Body of pancreas (tissue), 4 donors: Measurements from ENCODE around the gene LRRC45. TPM values are rescaled to one million over a fixed set of nuclear protein-coding genes. Genes with fewer than 3 reads are reported as not detected.
"Not testable (repeated sequence)": the region's sequence is repeated elsewhere in the genome, so short reads cannot be mapped to it uniquely, and the experiment has no call there.

Source experiments
- ATAC-seq: fragments of 150-250 bp; one replicate; pipeline ENCODE4 v1.9.1; 2016
- DNase-seq, 4 donors: peaks; one replicate each; pipeline ENCODE4 v3.0.0-alpha.2; 2019
- H3K27ac ChIP-seq, 4 donors: fragments of 200-600 bp; sonication (generic); 1 replicate in 3 of 4; 2 replicates in 1 of 4; pipeline versions ENCODE4 v1.5.1 to v1.6.1; 2016 to 2019; ENCODE audit warnings: mild to moderate bottlenecking in 1 of 4, mixed read lengths in 1 of 4, moderate library complexity in 1 of 4
- H3K27me3 ChIP-seq, 2 donors: fragments of 200-600 bp; sonication (generic); one replicate each; pipeline ENCODE4 v1.6.0; 2016; ENCODE audit warnings: mild to moderate bottlenecking in 1 of 2
- H3K36me3 ChIP-seq, 2 donors: fragments of 200-600 bp; sonication (generic); replicated peaks in 1 of 2; 2 replicates each; pipeline ENCODE4 v1.5.1; 2016; ENCODE audit warnings: low read depth in 2 of 2; ENCODE audit not compliant: insufficient read depth in 1 of 2
- H3K4me1 ChIP-seq: fragments of 200-600 bp; sonication (generic); one replicate; pipeline ENCODE4 v1.6.0; 2016
- H3K4me3 ChIP-seq, 2 donors: fragments of 200-600 bp; sonication (generic); 1 replicate in 1 of 2; 2 replicates in 1 of 2; pipeline ENCODE4 v1.5.1; 2016 to 2019
- H3K9me3 ChIP-seq, 3 donors: fragments of 200-600 bp; sonication (generic); 1 replicate in 2 of 3; 2 replicates in 1 of 3; pipeline ENCODE4 v1.5.1; 2016
- CTCF ChIP-seq, 7 experiments: fragments of 450-650 bp in 4 of 7; fragments of 200-600 bp in 3 of 7; sonication (generic) in 3 of 7; IDR thresholded peaks; one replicate each; pipeline ENCODE4 v1.5.1; 2016 to 2019; ENCODE audit warnings: antibody characterized with exemption in 7 of 7
- POLR2A ChIP-seq, 3 donors: fragments of 450-650 bp; IDR thresholded peaks; one replicate each; pipeline ENCODE4 v1.6.1; 2016; ENCODE audit warnings: antibody characterized with exemption in 3 of 3, mild to moderate bottlenecking in 2 of 3
- WGBS, 2 donors: methylation state at CpG; one replicate each; pipeline ENCODE4 v1.1.5; 2017; 5-methylcytosine and 5-hydroxymethylcytosine counted together
- intact Hi-C: fragments of 100-400 bp; cut with DNase I; formaldehyde crosslinking; loops from one replicate; pipeline ENCODE4 v1.15.1; 2023
- total RNA-seq, 2 donors: library from RNA; depleted of rRNA; stranded (reverse); fragments of >200 nt; gene quantifications; one replicate each; pipeline ENCODE4 v1.1.0, GENCODE V29; 2016

LRRC45 gene
- total RNA-seq, 2 donors from 2014 or later = 8.0 to 36.3 TPM

- H3K27me3 ChIP-seq = no peaks in the 10 kb centered on the region
- 81 to 82% methylated on average over 27 of the region's 27 CpGs for WGBS, 2 donors
- H3K36me3 ChIP-seq = no peaks in the 10 kb centered on the region
- intact Hi-C loops = no loop called here
- no peaks in the 10 kb centered on the region for H3K9me3 ChIP-seq
- TF ChIP-seq CTCF (IDR thresholded peaks at IDR 0.05) = no peak
- no peak for TF ChIP-seq POLR2A (IDR thresholded peaks at IDR 0.05)
- DNase-seq (no peak), ATAC-seq (no peak)
- H3K4me3 ChIP-seq = no peak overlapping the region
- peaks cover 20% of the 10 kb centered on the region for H3K4me1 ChIP-seq
- H3K27ac ChIP-seq = no peak overlapping the region
Measured at GRCh38 chr17:81978524-81979298, 44.4 kb upstream of the LRRC45 start.

- no peaks in the 10 kb centered on the region for H3K27me3 ChIP-seq
- H3K36me3 ChIP-seq = peaks cover 0 to 2% of the 10 kb centered on the region in 2 donors
- no peak overlapping the region for H3K4me3 ChIP-seq
- WGBS, 2 donors = 80 to 95% methylated on average over 3 to 4 of the region's 4 CpGs
- no peak for ATAC-seq
- DNase-seq = no peak
- peaks cover 20% of the 10 kb centered on the region for H3K4me1 ChIP-seq
- H3K9me3 ChIP-seq = no peaks in the 10 kb centered on the region
- intact Hi-C loops = no loop called here
- TF ChIP-seq POLR2A (IDR thresholded peaks at IDR 0.05) (no peak), CTCF (IDR thresholded peaks at IDR 0.05) (no peak)
- H3K27ac ChIP-seq = no peak overlapping the region
Measured at GRCh38 chr17:81980122-81980521, 43.0 kb upstream of the LRRC45 start.

- no peak for ATAC-seq
Measured at GRCh38 chr17:81980707-81981343, 42.3 kb upstream of the LRRC45 start.

GRCh38 chr17:81981511-81981910, 41.6 kb upstream of the LRRC45 start:
- H3K27me3 ChIP-seq, DNase-seq, ATAC-seq, H3K4me3 ChIP-seq, H3K9me3 ChIP-seq, intact Hi-C loops, H3K27ac ChIP-seq, H3K36me3 ChIP-seq: not testable (repeated sequence)
- 88 to 94% methylated on average over 8 to 12 of the region's 12 CpGs for WGBS, 2 donors
- peaks cover 16% of the 10 kb centered on the region for H3K4me1 ChIP-seq

More at GRCh38 chr17:81980707-81981343, 42.3 kb upstream of the LRRC45 start:
- intact Hi-C loops = no loop called here
- DNase-seq = no peak
- TF ChIP-seq POLR2A (IDR thresholded peaks at IDR 0.05) (no peak), CTCF (IDR thresholded peaks at IDR 0.05) (no peak)
- Histone ChIP-seq H3K36me3 (peaks cover 0 to 5% of the 10 kb centered on the region in 2 donors), H3K4me1 (peaks cover 20% of the 10 kb centered on the region), H3K27ac (no peak overlapping the region), H3K27me3 (no peaks in the 10 kb centered on the region), H3K9me3 (no peaks in the 10 kb centered on the region), H3K4me3 (no peak overlapping the region)
- 79 to 87% methylated on average over 9 of the region's 9 CpGs for WGBS, 2 donors

- H3K27ac ChIP-seq = no peak overlapping the region
- H3K27me3 ChIP-seq = no peaks in the 10 kb centered on the region
- ATAC-seq (no peak), DNase-seq (no peak)
- intact Hi-C loops = no loop called here
- peaks cover 9% of the 10 kb centered on the region for H3K4me1 ChIP-seq
- H3K36me3 ChIP-seq = peaks cover 0 to 7% of the 10 kb centered on the region in 2 donors
- no peak overlapping the region for H3K4me3 ChIP-seq
- no peaks in the 10 kb centered on the region for H3K9me3 ChIP-seq
- TF ChIP-seq CTCF (IDR thresholded peaks at IDR 0.05) (no peak), POLR2A (IDR thresholded peaks at IDR 0.05) (no peak)
- 89 to 97% methylated on average over 24 to 34 of the region's 35 CpGs for WGBS, 2 donors
Measured at GRCh38 chr17:81983011-81983638, 40.0 kb upstream of the LRRC45 start.
